Mesenchymal stem cell (in vitro differentiated cells and primary cell): ENCODE data around the gene SMLR1.

Experiments used
- DNase-seq: peaks from one replicate; pipeline ENCODE4 v3.0.0-alpha.2; 2013
- H2AFZ ChIP-seq: one replicate; pipeline ENCODE4 v1.6.1; 2013; ENCODE audit warnings: low read depth, mild to moderate bottlenecking, control low read depth, inconsistent platforms, low read length, moderate library complexity
- H2AK5ac ChIP-seq: 2 replicates; pipeline ENCODE4 v1.6.1; 2013; ENCODE audit warnings: low read length, moderate library complexity, mild to moderate bottlenecking, inconsistent platforms; ENCODE audit not compliant: severe bottlenecking
- H2BK120ac ChIP-seq: one replicate; pipeline ENCODE4 v1.6.1; 2013; ENCODE audit warnings: low read depth, mild to moderate bottlenecking, inconsistent platforms, low read length, moderate library complexity
- H2BK12ac ChIP-seq, 2 experiments: one replicate each; pipeline ENCODE4 v1.6.1; 2013; ENCODE audit warnings: inconsistent platforms in 2 of 2, low read length in 2 of 2, mild to moderate bottlenecking in 2 of 2, moderate library complexity in 2 of 2, control low read depth in 1 of 2
- H2BK15ac ChIP-seq: one replicate; pipeline ENCODE4 v1.6.1; 2013; ENCODE audit warnings: mild to moderate bottlenecking, low read depth, inconsistent platforms; ENCODE audit not compliant: poor library complexity, severe bottlenecking
- H2BK5ac ChIP-seq: 2 replicates; pipeline ENCODE4 v1.6.1; 2013; ENCODE audit warnings: low read depth, mild to moderate bottlenecking, low read length, control low read depth, inconsistent platforms; ENCODE audit not compliant: poor library complexity, severe bottlenecking
- H3K14ac ChIP-seq, 2 experiments: one replicate each; pipeline ENCODE4 v1.6.1; 2013; ENCODE audit warnings: inconsistent platforms in 2 of 2, low read length in 2 of 2, control low read depth in 1 of 2, mild to moderate bottlenecking in 1 of 2, moderate library complexity in 1 of 2
- H3K18ac ChIP-seq, 2 experiments: one replicate each; pipeline ENCODE4 v1.6.1; 2013; ENCODE audit warnings: inconsistent platforms in 2 of 2, low read length in 2 of 2, control low read depth in 1 of 2, low read depth in 1 of 2, mild to moderate bottlenecking in 1 of 2
- H3K23ac ChIP-seq, 2 experiments: one replicate each; pipeline ENCODE4 v1.6.1; 2013; ENCODE audit warnings: inconsistent platforms in 2 of 2, low read length in 2 of 2, mild to moderate bottlenecking in 2 of 2, moderate library complexity in 2 of 2, control low read depth in 1 of 2
- H3K27ac ChIP-seq: 2 replicates; pipeline ENCODE4 v1.5.1; 2013; ENCODE audit warnings: mild to moderate bottlenecking, moderate library complexity, low read length, control low read depth, inconsistent platforms; ENCODE audit not compliant: poor library complexity, severe bottlenecking
- H3K27me3 ChIP-seq, 2 experiments: 2 replicates each; pipeline versions ENCODE4 v1.6.1 to v1.7.0; 2013; ENCODE audit warnings: low read length in 2 of 2, mild to moderate bottlenecking in 2 of 2, moderate library complexity in 2 of 2, control low read depth in 1 of 2, inconsistent platforms in 1 of 2; ENCODE audit not compliant: control insufficient read depth in 1 of 2, insufficient read depth in 1 of 2
- H3K36me3 ChIP-seq, 2 experiments: 2 replicates each; pipeline versions ENCODE4 v1.6.1 to v1.7.0; 2013; ENCODE audit warnings: low read length in 2 of 2, control low read depth in 1 of 2, inconsistent platforms in 1 of 2, low read depth in 1 of 2, mild to moderate bottlenecking in 1 of 2; ENCODE audit not compliant: insufficient read depth in 2 of 2, control insufficient read depth in 1 of 2
- H3K4ac ChIP-seq, 2 experiments: one replicate each; pipeline ENCODE4 v1.6.1; 2013; ENCODE audit warnings: inconsistent platforms in 2 of 2, low read length in 2 of 2, mild to moderate bottlenecking in 2 of 2, moderate library complexity in 2 of 2, control low read depth in 1 of 2, low read depth in 1 of 2
- H3K4me1 ChIP-seq: 2 replicates; pipeline ENCODE4 v1.6.1; 2013; ENCODE audit warnings: low read depth, low read length, control low read depth; ENCODE audit not compliant: control insufficient read depth, insufficient read depth
- H3K4me2 ChIP-seq: 2 replicates; pipeline ENCODE4 v1.6.1; 2013; ENCODE audit warnings: low read length, mild to moderate bottlenecking, inconsistent platforms; ENCODE audit not compliant: poor library complexity, severe bottlenecking
- H3K4me3 ChIP-seq, 2 experiments: 2 replicates each; pipeline versions ENCODE4 v1.5.1 to v1.7.0; 2013; ENCODE audit warnings: low read length in 2 of 2, mild to moderate bottlenecking in 2 of 2, control low read depth in 1 of 2, low read depth in 1 of 2; ENCODE audit not compliant: insufficient read depth in 1 of 2
- H3K79me1 ChIP-seq: replicated peaks from 2 replicates; pipeline ENCODE4 v1.6.1; 2013; ENCODE audit warnings: mild to moderate bottlenecking, control low read depth, low read length, inconsistent platforms; ENCODE audit not compliant: poor library complexity, severe bottlenecking
- H3K9ac ChIP-seq: 2 replicates; pipeline ENCODE4 v1.7.0; 2013; ENCODE audit warnings: mild to moderate bottlenecking, low read length, moderate library complexity
- H3K9me3 ChIP-seq: 2 replicates; pipeline ENCODE4 v1.7.0; 2013; ENCODE audit warnings: mild to moderate bottlenecking, low read length; ENCODE audit not compliant: control insufficient read depth
- H4K8ac ChIP-seq: one replicate; pipeline ENCODE4 v1.6.1; 2013; ENCODE audit warnings: inconsistent platforms, mild to moderate bottlenecking, low read length, moderate library complexity
- H4K91ac ChIP-seq: one replicate; pipeline ENCODE4 v1.6.1; 2013; ENCODE audit warnings: mild to moderate bottlenecking, low read length, inconsistent platforms
- WGBS: methylation state at CpG from one replicate; pipeline ENCODE4 v1.1.7; 2013; ENCODE audit warnings: mixed read lengths; 5-methylcytosine and 5-hydroxymethylcytosine counted together

SMLR1 gene

DNA sequence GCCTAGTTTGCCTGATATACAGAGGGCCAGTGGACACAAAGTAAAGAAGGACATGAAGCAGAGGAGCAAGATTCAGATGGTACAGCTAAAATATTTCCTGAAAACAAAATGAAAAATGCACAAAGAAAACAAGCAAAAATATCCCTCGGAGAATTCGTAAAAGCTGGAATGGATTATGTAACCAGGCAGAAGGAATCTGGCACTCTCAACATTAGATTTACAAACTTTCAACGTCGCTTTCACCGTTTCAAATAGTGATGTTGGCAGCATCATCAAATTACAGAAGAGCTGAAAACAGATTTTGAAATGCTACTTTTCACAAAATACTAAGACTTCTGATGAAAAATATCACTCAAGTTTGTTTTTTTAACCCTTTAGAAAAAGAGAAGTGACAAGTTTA is 11.7 kb downstream of the SMLR1 start:
- H3K4me1 ChIP-seq, result no peaks in the 10 kb centered on the region
- no peaks in the 10 kb centered on the region for H3K9me3 ChIP-seq
- H4K91ac ChIP-seq, result no peak overlapping the region
- H3K23ac ChIP-seq, result no peak overlapping the region
- no peak for DNase-seq
- WGBS, result 100% methylated on average over 2 of the region's 5 CpGs
- no peak overlapping the region for H3K4ac ChIP-seq
- H3K36me3 ChIP-seq, result peaks cover 0 to 2% of the 10 kb centered on the region in 2 experiments
- no peak overlapping the region for H3K4me3 ChIP-seq
- H3K9ac ChIP-seq, result no peak overlapping the region
- no peak overlapping the region for H2BK120ac ChIP-seq
- H4K8ac ChIP-seq, result no peak overlapping the region
- H2BK15ac ChIP-seq, result no peak overlapping the region
- no peak overlapping the region for H3K27ac ChIP-seq
- H2AFZ ChIP-seq, result no peak overlapping the region
- no peaks in the 10 kb centered on the region for H3K79me1 ChIP-seq
- no peak overlapping the region for H2BK5ac ChIP-seq
- H3K4me2 ChIP-seq, result no peak overlapping the region
- H2AK5ac ChIP-seq, result no peak overlapping the region
- H3K18ac ChIP-seq, result no peak overlapping the region
- H3K27me3 ChIP-seq, result no peaks in the 10 kb centered on the region
- no peak overlapping the region for H2BK12ac ChIP-seq
- H3K14ac ChIP-seq, result no peak overlapping the region

GRCh38 chr6:130839379-130839778 is 12.2 kb downstream of the SMLR1 start:
- no peak overlapping the region for H3K18ac ChIP-seq
- H3K79me1 ChIP-seq, result no peaks in the 10 kb centered on the region
- no peaks in the 10 kb centered on the region for H3K27me3 ChIP-seq
- H2BK12ac ChIP-seq, result no peak overlapping the region
- no peak overlapping the region for H3K4me3 ChIP-seq
- no peak overlapping the region for H2AFZ ChIP-seq
- H4K8ac ChIP-seq, result no peak overlapping the region
- no peak overlapping the region for H4K91ac ChIP-seq
- no peak overlapping the region for H3K4ac ChIP-seq
- H2BK15ac ChIP-seq, result no peak overlapping the region
- H2AK5ac ChIP-seq, result no peak overlapping the region
- H3K9ac ChIP-seq, result no peak overlapping the region
- H3K36me3 ChIP-seq, result peaks cover 0 to 2% of the 10 kb centered on the region in 2 experiments
- no peak overlapping the region for H3K14ac ChIP-seq
- H3K23ac ChIP-seq, result no peak overlapping the region
- no peak overlapping the region for H2BK5ac ChIP-seq
- H3K4me1 ChIP-seq, result no peaks in the 10 kb centered on the region
- H3K27ac ChIP-seq, result no peak overlapping the region
- no CpG with 5 or more reads among the region's 2 CpGs for WGBS
- H2BK120ac ChIP-seq, result no peak overlapping the region
- H3K4me2 ChIP-seq, result no peak overlapping the region
- no peaks in the 10 kb centered on the region for H3K9me3 ChIP-seq
- DNase-seq, result no peak

DNA sequence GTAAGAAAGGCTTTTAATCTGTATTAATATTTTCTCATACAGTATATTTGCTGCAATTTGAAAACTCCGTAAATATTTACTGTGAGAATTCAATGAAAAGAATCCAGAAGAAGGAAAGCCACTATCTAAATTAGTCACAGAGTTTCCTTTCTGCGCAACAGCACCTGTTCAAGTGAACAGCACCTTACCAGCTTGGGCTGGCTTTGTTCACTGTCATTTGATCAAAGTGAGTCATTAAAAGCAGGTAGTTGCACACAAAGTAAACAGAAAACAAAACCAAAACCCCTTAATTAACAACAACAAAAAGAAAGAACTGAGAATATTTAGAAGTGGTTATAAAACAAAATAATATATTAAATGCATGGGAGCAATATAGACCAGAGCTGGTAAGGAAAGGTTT is 12.8 kb downstream of the SMLR1 start:
- Histone ChIP-seq H3K79me1 (no peaks in the 10 kb centered on the region), H3K4ac (no peak overlapping the region), H3K9me3 (no peaks in the 10 kb centered on the region), H3K18ac (no peak overlapping the region), H3K4me1 (no peaks in the 10 kb centered on the region), H4K91ac (no peak overlapping the region), H3K9ac (no peak overlapping the region), H3K27ac (no peak overlapping the region), H3K36me3 (peaks cover 0 to 2% of the 10 kb centered on the region in 2 experiments), H3K4me3 (no peak overlapping the region), H3K23ac (no peak overlapping the region), H2BK5ac (no peak overlapping the region), H3K14ac (no peak overlapping the region), H2BK120ac (no peak overlapping the region), H2AK5ac (no peak overlapping the region), H3K4me2 (no peak overlapping the region), H3K27me3 (no peaks in the 10 kb centered on the region), H2AFZ (no peak overlapping the region), H2BK15ac (no peak overlapping the region), H4K8ac (no peak overlapping the region), H2BK12ac (no peak overlapping the region)
- no peak for DNase-seq
- WGBS, result 100% methylated on average over 2 of the region's 2 CpGs

GRCh38 chr6:130841128-130841728 is 14.0 kb downstream of the SMLR1 start:
- Histone ChIP-seq H4K91ac (no peak overlapping the region), H3K23ac (no peak overlapping the region), H2BK15ac (no peak overlapping the region), H2AK5ac (no peak overlapping the region), H3K4me1 (no peaks in the 10 kb centered on the region), H3K27me3 (no peaks in the 10 kb centered on the region), H2BK5ac (no peak overlapping the region), H3K9ac (no peak overlapping the region), H3K4me3 (no peak overlapping the region), H3K27ac (no peak overlapping the region), H4K8ac (no peak overlapping the region), H3K14ac (no peak overlapping the region), H2AFZ (no peak overlapping the region), H2BK120ac (no peak overlapping the region), H3K79me1 (no peaks in the 10 kb centered on the region), H2BK12ac (no peak overlapping the region), H3K36me3 (peaks cover 0 to 5% of the 10 kb centered on the region in 2 experiments), H3K9me3 (no peaks in the 10 kb centered on the region), H3K18ac (no peak overlapping the region), H3K4me2 (no peak overlapping the region), H3K4ac (no peak overlapping the region)
- 71% methylated on average over 4 of the region's 4 CpGs for WGBS
- DNase-seq, result no peak
